CD4-positive, CD25-positive, alpha-beta regulatory T cell (primary cell): ENCODE data around the gene SURF4. TPM values are rescaled to one million over a fixed set of nuclear protein-coding genes. Genes with fewer than 3 reads are reported as not detected.
A peak's percentile ranks its signal among the peaks of the same experiment; 100 is the strongest.

ENCODE experiments used
- ATAC-seq, 2 donors: fragments of 150-1000 bp; cut with Tn5 transposase; one replicate each; pipeline ENCODE4 v1.10.0; 2021; ENCODE audit warnings: low read depth in 2 of 2, moderate number of reproducible peaks in 2 of 2, moderate library complexity in 1 of 2
- DNase-seq, 3 donors: peaks; one replicate each; pipeline versions ENCODE4 v3.0.0 to v3.0.0-alpha.2; 2012 to 2022; ENCODE audit warnings: mixed read lengths in 1 of 3
- H3K27ac ChIP-seq: one replicate; pipeline ENCODE4 v1.7.0; 2013; ENCODE audit warnings: mild to moderate bottlenecking, low read length; ENCODE audit not compliant: insufficient read depth, poor library complexity, severe bottlenecking
- H3K27me3 ChIP-seq: one replicate; pipeline ENCODE4 v1.7.0; 2013; ENCODE audit warnings: low read length; ENCODE audit not compliant: control insufficient read depth, insufficient read depth
- H3K36me3 ChIP-seq: one replicate; pipeline ENCODE4 v1.7.0; 2013; ENCODE audit warnings: mild to moderate bottlenecking, low read length, moderate library complexity; ENCODE audit not compliant: control insufficient read depth, insufficient read depth
- H3K4me1 ChIP-seq: 2 replicates; pipeline ENCODE4 v1.7.0; 2013; ENCODE audit warnings: mild to moderate bottlenecking, low read length; ENCODE audit not compliant: insufficient read depth, control insufficient read depth, poor library complexity, severe bottlenecking
- H3K4me3 ChIP-seq: one replicate; pipeline ENCODE4 v1.7.0; 2013; ENCODE audit warnings: low read depth, mild to moderate bottlenecking, low read length, moderate library complexity
- H3K9me3 ChIP-seq, 2 experiments: 1 replicate in 1 of 2; 2 replicates in 1 of 2; pipeline ENCODE4 v1.7.0; 2013; ENCODE audit warnings: low read length in 2 of 2, mild to moderate bottlenecking in 1 of 2, moderate library complexity in 1 of 2; ENCODE audit not compliant: control insufficient read depth in 2 of 2
- H3K27ac Mint-ChIP-seq, 3 donors: one replicate each; pipeline ENCODE4 v1.8.0; 2020 to 2022; ENCODE audit warnings: mild to moderate bottlenecking in 3 of 3, mixed read lengths in 3 of 3, moderate library complexity in 2 of 3
- H3K27me3 Mint-ChIP-seq: one replicate; pipeline ENCODE4 v1.8.0; 2022; ENCODE audit warnings: mild to moderate bottlenecking, mixed read lengths
- H3K36me3 Mint-ChIP-seq: one replicate; pipeline ENCODE4 v1.8.0; 2020; ENCODE audit warnings: mixed read lengths
- H3K4me1 Mint-ChIP-seq, 4 donors: one replicate each; pipeline ENCODE4 v1.8.0; 2020 to 2022; ENCODE audit warnings: mixed read lengths in 4 of 4, mild to moderate bottlenecking in 1 of 4
- H3K4me3 Mint-ChIP-seq, 4 donors: one replicate each; pipeline ENCODE4 v1.8.0; 2020 to 2022; ENCODE audit warnings: mild to moderate bottlenecking in 4 of 4, mixed read lengths in 4 of 4, moderate library complexity in 3 of 4
- H3K9me3 Mint-ChIP-seq, 7 donors: one replicate each; pipeline ENCODE4 v1.8.0; 2020 to 2022; ENCODE audit warnings: mixed read lengths in 7 of 7, mild to moderate bottlenecking in 3 of 7, moderate library complexity in 2 of 7
- polyA plus RNA-seq, 4 donors: library from polyadenylated mRNA; unstranded; fragments of 300-500 nt; fragmentation: Illumina TruSeq; gene quantifications; one replicate each; pipeline ENCODE4 v1.2.3, GENCODE V29; 2021
- total RNA-seq: library from RNA; stranded (reverse); gene quantifications from one replicate; pipeline ENCODE4 v1.2.3, GENCODE V29; 2022

Gene SURF4
- total and polyA plus RNA-seq, 5 donors from 2014 or later, result 132 to 227 (median 206) TPM

DNA sequence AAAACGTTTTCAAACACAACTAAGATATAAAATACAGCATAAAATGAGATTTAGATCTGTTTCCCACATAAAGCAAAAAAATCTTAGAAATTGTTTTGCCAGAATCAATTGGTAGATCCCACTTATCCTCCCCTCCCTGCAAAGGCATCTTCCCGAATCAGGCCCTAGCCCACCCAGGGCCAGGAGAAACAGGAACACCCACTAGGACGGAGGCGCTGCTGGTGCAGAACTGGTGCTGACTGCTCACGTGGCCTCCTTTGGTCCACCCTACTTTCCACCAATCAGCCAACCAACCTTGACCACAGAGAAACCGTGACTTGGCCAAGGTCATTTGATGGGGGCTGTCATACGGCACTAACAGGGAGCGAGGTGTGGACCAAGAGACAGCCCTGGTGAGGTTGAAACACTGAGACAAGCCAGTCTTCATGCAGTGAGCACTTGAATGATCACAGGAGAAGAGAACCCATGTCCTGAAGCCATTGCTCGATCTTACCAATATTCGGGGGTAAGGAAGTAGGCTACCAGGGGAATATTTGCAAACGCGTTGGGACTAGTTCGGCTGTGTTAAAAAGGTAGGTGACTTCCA is 14.3 kb downstream of the SURF4 start:
- peaks cover 24% of the 10 kb centered on the region for H3K4me1 ChIP-seq
- H3K27ac ChIP-seq, result no peak overlapping the region
- H3K27me3 ChIP-seq, result no peaks in the 10 kb centered on the region
- H3K4me3 Mint-ChIP-seq, result peak overlapping the region in 1 of 4 donors; percentile 73
- no peak for ATAC-seq
- H3K27ac Mint-ChIP-seq, result peak overlapping the region in 1 of 3 donors; percentile 68
- no peaks in the 10 kb centered on the region for H3K27me3 Mint-ChIP-seq
- DNase-seq, result no peak
- H3K9me3 ChIP-seq, result no peaks in the 10 kb centered on the region
- H3K36me3 ChIP-seq, result peaks cover 65% of the 10 kb centered on the region
- peaks cover 39% of the 10 kb centered on the region for H3K36me3 Mint-ChIP-seq
- no peaks in the 10 kb centered on the region for H3K9me3 Mint-ChIP-seq
- H3K4me3 ChIP-seq, result no peak overlapping the region
- peaks cover 0 to 28% (median 25%) of the 10 kb centered on the region in 4 donors for H3K4me1 Mint-ChIP-seq

DNA sequence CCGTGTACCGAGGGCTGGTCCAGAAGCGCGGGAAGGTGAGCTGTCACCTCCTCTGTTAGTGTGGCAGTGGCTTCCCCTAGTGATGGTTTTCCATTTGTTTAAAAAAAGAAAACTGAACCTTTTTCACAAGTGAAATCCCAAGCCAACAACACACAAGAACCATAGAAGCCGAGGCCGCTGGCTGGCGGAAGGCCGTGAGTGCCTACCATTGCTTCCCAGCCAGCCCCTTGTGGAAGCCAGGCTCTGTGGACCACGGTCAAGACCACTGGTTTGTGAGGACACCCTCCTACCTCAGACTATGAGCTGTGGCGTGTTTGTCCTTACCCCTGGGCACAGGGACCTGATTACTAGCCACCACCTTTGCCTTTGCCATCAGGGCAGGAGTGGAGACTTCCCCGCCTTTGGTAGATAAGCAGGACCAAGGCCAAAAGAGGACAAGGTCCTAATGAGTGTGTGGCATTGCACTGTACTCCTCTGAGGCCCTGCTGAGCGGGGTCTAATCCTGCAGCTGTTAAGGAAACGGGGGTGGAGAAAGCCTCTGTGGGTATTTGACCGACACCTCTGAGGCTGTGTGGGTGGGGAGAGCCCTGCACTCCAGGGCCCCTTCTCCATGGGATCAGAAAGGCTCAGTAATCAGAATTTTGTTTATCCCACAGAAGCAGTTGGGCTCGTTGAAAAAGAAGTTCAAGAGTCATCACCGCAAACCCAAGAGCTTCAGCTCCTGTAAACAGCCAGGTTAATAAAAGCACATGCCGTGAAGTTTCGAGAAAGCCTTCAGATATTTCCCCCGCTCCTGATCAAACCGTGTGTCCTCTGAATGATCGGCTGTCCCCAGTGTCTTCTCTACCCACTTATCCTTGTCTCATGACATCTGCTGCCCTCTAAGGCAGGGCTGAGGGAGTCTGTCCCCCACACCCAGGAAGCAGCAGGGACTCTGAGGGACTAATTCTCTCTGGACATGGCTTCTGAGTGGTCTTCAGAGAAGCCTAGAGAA is 15.2 kb downstream of the SURF4 start:
- Histone ChIP-seq H3K27me3 (no peaks in the 10 kb centered on the region), H3K4me3 (no peak overlapping the region), H3K4me1 (peaks cover 27% of the 10 kb centered on the region), H3K27ac (peak overlapping the region; percentile 33), H3K36me3 (peaks cover 56% of the 10 kb centered on the region), H3K9me3 (no peaks in the 10 kb centered on the region)
- H3K36me3 Mint-ChIP-seq, result peaks cover 33% of the 10 kb centered on the region
- peak overlapping the region in 2 of 3 donors; percentile 32 to 68 for H3K27ac Mint-ChIP-seq
- ATAC-seq (no peak), DNase-seq (no peak)
- no peaks in the 10 kb centered on the region for H3K9me3 Mint-ChIP-seq
- H3K4me3 Mint-ChIP-seq, result peak overlapping the region in 3 of 4 donors; percentile 22 to 73 (median 73)
- H3K4me1 Mint-ChIP-seq, result peaks cover 0 to 24% (median 21%) of the 10 kb centered on the region in 4 donors
- H3K27me3 Mint-ChIP-seq, result no peaks in the 10 kb centered on the region

DNA sequence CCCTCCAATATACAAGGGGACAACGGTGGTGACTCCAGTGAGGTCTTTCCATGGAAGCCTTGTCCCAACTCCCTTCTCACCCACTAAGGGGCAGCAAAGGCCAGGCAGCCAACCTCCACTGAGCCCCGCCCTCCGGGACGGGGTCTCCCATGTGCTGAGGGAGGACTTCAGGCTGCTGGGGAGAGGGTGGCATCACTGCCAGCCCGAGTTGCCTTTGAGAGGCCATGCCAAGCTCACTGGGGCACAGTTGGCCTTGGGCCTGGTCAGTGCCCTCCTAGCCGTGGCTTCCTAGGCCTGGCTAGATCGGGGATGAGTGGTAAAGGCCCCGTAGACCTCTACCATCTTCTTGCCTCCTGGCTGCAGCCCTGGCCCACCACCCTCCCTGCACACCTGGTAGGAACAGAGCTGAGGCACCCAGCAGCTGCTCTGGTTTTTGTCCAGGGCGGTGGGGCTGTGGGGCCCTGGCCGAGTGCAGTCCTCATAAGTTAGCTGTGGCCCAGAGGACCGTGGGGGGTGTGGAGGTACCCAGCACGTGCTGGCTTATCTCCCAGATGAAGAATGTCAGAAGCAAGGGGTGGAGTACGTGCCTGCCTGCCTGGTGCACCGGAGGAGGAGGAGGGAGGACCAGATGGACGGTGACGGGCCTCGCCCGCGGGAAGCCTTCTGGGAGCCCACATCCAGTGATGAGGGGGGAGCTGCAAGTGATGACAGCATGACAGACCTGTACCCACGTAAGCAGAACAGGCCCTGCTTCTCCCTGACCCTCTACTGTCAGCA is 16.3 kb downstream of the SURF4 start:
- Histone ChIP-seq H3K27ac (peak overlapping the region; percentile 23), H3K4me1 (peaks cover 32% of the 10 kb centered on the region), H3K9me3 (no peaks in the 10 kb centered on the region), H3K27me3 (no peaks in the 10 kb centered on the region), H3K4me3 (no peak overlapping the region), H3K36me3 (peaks cover 45% of the 10 kb centered on the region)
- H3K36me3 Mint-ChIP-seq, result peaks cover 33% of the 10 kb centered on the region
- H3K4me3 Mint-ChIP-seq, result peak overlapping the region in 3 of 4 donors; percentile 38 to 63 (median 53)
- no peaks in the 10 kb centered on the region for H3K27me3 Mint-ChIP-seq
- ATAC-seq (no peak), DNase-seq (no peak)
- H3K27ac Mint-ChIP-seq, result peak overlapping the region in 2 of 3 donors; percentile 79 to 93
- H3K4me1 Mint-ChIP-seq, result peaks cover 0 to 30% (median 22%) of the 10 kb centered on the region in 4 donors
- no peaks in the 10 kb centered on the region for H3K9me3 Mint-ChIP-seq

DNA sequence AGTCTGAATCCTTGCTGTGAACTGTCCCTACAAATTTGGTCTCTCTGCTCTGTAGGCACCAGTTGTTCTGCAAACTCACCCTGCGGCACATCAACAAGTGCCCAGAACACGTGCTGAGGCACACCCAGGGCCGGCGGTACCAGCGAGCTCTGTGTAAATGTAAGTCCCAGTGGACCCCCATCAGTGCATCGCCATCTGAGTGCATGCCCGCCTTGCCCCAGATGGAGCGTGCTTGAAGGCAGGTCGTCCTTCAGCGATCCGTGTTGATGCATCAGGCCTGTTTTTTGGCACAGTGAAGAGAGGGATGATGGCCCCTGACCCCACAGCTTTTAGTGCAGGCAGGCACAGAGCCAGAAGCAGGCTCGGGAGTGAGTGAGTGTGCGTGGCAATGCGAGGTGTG is 18.2 kb downstream of the SURF4 start:
- Histone ChIP-seq H3K4me1 (peaks cover 32% of the 10 kb centered on the region), H3K36me3 (peaks cover 39% of the 10 kb centered on the region), H3K27ac (peak overlapping the region; percentile 84), H3K9me3 (no peaks in the 10 kb centered on the region), H3K4me3 (peak overlapping the region; percentile 58), H3K27me3 (no peaks in the 10 kb centered on the region)
- Mint-ChIP-seq H3K27me3 (peaks cover 4% of the 10 kb centered on the region), H3K36me3 (peaks cover 26% of the 10 kb centered on the region), H3K4me1 (peaks cover 0 to 30% (median 17%) of the 10 kb centered on the region in 4 donors), H3K4me3 (peak overlapping the region; percentile 80 to 95 (median 87)), H3K27ac (peak overlapping the region in 2 of 3 donors; percentile 90 to 96), H3K9me3 (no peaks in the 10 kb centered on the region)
- no peak for ATAC-seq
- DNase-seq, result no peak

DNA sequence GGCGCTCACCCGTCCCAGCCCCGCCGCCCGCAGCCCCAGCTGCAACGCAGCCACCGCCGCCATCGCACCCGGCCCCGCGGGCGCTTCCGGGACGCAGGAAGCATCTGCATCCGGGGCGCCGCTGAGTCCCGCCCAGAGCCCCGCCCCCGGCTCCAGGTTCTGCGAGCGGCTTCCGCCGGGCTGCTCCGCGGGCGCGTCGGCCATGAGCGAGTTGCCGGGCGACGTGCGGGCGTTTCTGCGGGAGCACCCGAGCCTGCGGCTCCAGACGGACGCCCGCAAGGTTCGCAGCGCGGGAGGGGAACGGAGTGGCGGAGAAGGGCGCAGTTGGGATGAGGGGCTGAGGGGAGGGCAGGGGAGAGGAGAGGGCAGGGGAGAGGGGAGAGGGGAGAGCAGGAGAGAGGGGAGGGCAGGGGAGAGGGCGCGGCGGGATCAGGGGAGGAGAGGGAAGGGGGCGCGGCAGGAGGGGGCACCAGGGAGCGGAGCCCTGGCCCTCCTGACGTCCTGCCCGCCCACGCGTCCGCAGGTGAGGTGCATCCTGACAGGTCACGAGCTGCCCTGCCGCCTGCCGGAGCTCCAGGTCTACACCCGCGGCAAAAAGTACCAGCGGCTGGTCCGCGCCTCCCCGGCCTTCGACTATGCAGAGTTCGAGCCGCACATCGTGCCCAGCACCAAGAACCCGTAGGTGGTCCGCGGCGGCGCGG is 19.3 kb downstream of the SURF4 start, which contains the start of the genes SURF1 and SURF2:
Gene SURF1, minus strand, starts transcription at position 97 of the 701 bp plus-strand sequence. Its CDS starts 34 bp downstream, at position 63.
Gene SURF2, plus strand, starts transcription at position 160 of the 701 bp plus-strand sequence. Its CDS starts 43 bp downstream, at position 203.
- peaks cover 41% of the 10 kb centered on the region for H3K36me3 ChIP-seq
- Mint-ChIP-seq H3K27ac (peak within 1 kb of the TSS; percentile 83 to 91 (median 87)), H3K9me3 (no peaks in the 10 kb centered on the region), H3K4me1 (peaks cover 0 to 30% (median 13%) of the 10 kb centered on the region in 4 donors), H3K27me3 (peaks cover 4% of the 10 kb centered on the region), H3K4me3 (peak within 1 kb of the TSS; percentile 88 to 95 (median 90)), H3K36me3 (peaks cover 18% of the 10 kb centered on the region)
- peak within 1 kb of the TSS; percentile 82 for H3K4me3 ChIP-seq
- H3K4me1 ChIP-seq, result peaks cover 32% of the 10 kb centered on the region
- H3K27ac ChIP-seq, result peak within 1 kb of the TSS; percentile 84
- DNase-seq, result peak; percentile 86 to 92 (median 87)
- no peaks in the 10 kb centered on the region for H3K9me3 ChIP-seq
- no peaks in the 10 kb centered on the region for H3K27me3 ChIP-seq
- ATAC-seq, result peak; percentile 93 to 95

DNA sequence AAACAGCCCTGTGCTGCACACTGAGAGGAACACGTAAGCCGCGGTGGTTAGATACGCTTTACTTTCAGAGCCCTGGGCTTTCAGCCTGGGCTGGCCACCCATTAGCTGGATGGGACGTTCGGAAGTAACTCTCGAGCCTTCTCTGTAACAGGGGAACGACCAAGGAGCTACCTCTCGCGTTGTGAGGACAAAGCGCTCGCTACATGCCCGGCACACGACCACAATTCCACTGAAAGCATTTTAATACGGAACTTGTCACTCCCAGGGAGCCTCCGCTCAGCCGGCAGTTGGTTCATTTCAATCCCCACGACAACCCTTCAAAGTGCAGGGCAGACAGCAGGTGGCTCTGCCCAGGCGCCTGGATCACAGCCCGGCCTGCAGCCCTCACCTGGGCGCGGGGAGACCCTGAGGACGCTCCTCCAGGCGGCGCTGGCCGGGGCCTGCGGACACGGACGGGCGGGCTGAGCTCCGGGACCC is 19.9 kb downstream of the SURF4 start:
- Histone ChIP-seq H3K36me3 (peaks cover 38% of the 10 kb centered on the region), H3K27me3 (no peaks in the 10 kb centered on the region), H3K4me3 (peak overlapping the region; percentile 82), H3K4me1 (peaks cover 32% of the 10 kb centered on the region), H3K27ac (peak overlapping the region; percentile 84), H3K9me3 (no peaks in the 10 kb centered on the region)
- peaks cover 16% of the 10 kb centered on the region for H3K36me3 Mint-ChIP-seq
- H3K9me3 Mint-ChIP-seq, result no peaks in the 10 kb centered on the region
- DNase-seq, result peak in 1 of 3 donors; percentile 23
- peak overlapping the region; percentile 83 to 91 (median 87) for H3K27ac Mint-ChIP-seq
- H3K27me3 Mint-ChIP-seq, result peaks cover 4% of the 10 kb centered on the region
- peaks cover 0 to 30% (median 13%) of the 10 kb centered on the region in 4 donors for H3K4me1 Mint-ChIP-seq
- peak overlapping the region; percentile 88 to 95 (median 90) for H3K4me3 Mint-ChIP-seq
- ATAC-seq, result peak; percentile 43 to 47
